Activated CD8-positive, alpha-beta memory T cell treated with anti-CD3 and anti-CD28 coated beads, Interleukin-2, amount 50 U/mL, for 24 hours (primary cell): ENCODE results near the gene RTN4.
"Not testable (repeated sequence)": the region's sequence is repeated elsewhere in the genome, so short reads cannot be mapped to it uniquely, and the experiment has no call there.

Source experiments
- DNase-seq: peaks from one replicate; pipeline ENCODE4 v3.0.0-alpha.2; 2020; ENCODE audit errors: extremely low read depth

Gene RTN4

GRCh38 chr2:55050100-55050994 lies at the start of gene RTN4:
TSS of gene RTN4 (minus strand) at chr2:55050451. CDS start at chr2:55050300, 151 bp downstream.
- DNase-seq = peak; percentile 97

GRCh38 chr2:55099493-55099877 lies 49.2 kb upstream of the RTN4 start:
- DNase-seq = no peak

GRCh38 chr2:55097461-55098410 lies 47.5 kb upstream of the RTN4 start:
- no peak for DNase-seq

GRCh38 chr2:55097082-55097460 lies 46.8 kb upstream of the RTN4 start:
- no peak for DNase-seq

- DNase-seq = no peak
Observed at GRCh38 chr2:55096586-55096985, 46.3 kb upstream of the RTN4 start.

- DNase-seq = no peak
Observed at GRCh38 chr2:55093381-55093780, 43.1 kb upstream of the RTN4 start.

GRCh38 chr2:55092439-55092838 lies 42.2 kb upstream of the RTN4 start:
- DNase-seq = no peak

- not testable (repeated sequence) for DNase-seq
Observed at GRCh38 chr2:55091681-55092080, 41.4 kb upstream of the RTN4 start.

GRCh38 chr2:55090702-55091101 lies 40.5 kb upstream of the RTN4 start:
- DNase-seq = no peak

GRCh38 chr2:55089726-55090125 lies 39.5 kb upstream of the RTN4 start:
- no peak for DNase-seq

GRCh38 chr2:55088400-55088799 lies 38.1 kb upstream of the RTN4 start:
- no peak for DNase-seq

GRCh38 chr2:55087936-55088335 lies 37.7 kb upstream of the RTN4 start:
- DNase-seq = no peak

- no peak for DNase-seq
Observed at GRCh38 chr2:55087501-55087900, 37.2 kb upstream of the RTN4 start.

- DNase-seq = no peak
Observed at GRCh38 chr2:55085113-55086040, 35.1 kb upstream of the RTN4 start.

GRCh38 chr2:55084641-55085040 lies 34.4 kb upstream of the RTN4 start:
- no peak for DNase-seq

- DNase-seq = no peak
Observed at GRCh38 chr2:55080204-55080738, 30.0 kb upstream of the RTN4 start.

GRCh38 chr2:55078956-55079355 lies 28.7 kb upstream of the RTN4 start:
- DNase-seq = no peak

- no peak for DNase-seq
Observed at GRCh38 chr2:55076721-55077120, 26.5 kb upstream of the RTN4 start.

- not testable (repeated sequence) for DNase-seq
Observed at GRCh38 chr2:55076019-55076418, 25.8 kb upstream of the RTN4 start.

GRCh38 chr2:55073000-55073983 lies 23.0 kb upstream of the RTN4 start:
- DNase-seq = no peak
